NCI-H446 treated with DMSO at 0.1 percent for 48 hours (cell line): Measurements from ENCODE around the gene CASZ1.

Experiments used
- DNase-seq: peaks from one replicate; lab custom pipeline; 2025; lab: John Stamatoyannopoulos, UW

Gene CASZ1

DNA sequence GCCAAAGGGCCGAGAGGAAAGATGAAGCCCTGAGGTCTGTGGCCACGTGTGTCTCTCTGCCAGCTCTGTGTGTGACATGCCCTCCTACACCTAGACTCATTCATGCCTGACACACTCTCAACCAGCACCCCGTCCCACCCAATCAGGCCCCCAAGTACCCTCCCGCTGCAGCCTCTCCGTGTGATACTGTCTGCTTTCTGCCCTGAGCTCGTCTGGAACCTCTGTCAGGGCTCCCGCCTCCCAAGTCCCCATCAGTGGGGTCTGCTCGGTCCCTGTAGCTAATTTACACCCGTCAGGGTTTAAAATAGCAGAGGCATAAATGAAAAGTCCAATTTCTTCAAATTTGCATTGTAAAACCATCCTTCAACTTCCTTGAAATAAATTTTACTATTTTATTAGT, 20.7 kb downstream of the CASZ1 start:
- no peak for DNase-seq

DNA sequence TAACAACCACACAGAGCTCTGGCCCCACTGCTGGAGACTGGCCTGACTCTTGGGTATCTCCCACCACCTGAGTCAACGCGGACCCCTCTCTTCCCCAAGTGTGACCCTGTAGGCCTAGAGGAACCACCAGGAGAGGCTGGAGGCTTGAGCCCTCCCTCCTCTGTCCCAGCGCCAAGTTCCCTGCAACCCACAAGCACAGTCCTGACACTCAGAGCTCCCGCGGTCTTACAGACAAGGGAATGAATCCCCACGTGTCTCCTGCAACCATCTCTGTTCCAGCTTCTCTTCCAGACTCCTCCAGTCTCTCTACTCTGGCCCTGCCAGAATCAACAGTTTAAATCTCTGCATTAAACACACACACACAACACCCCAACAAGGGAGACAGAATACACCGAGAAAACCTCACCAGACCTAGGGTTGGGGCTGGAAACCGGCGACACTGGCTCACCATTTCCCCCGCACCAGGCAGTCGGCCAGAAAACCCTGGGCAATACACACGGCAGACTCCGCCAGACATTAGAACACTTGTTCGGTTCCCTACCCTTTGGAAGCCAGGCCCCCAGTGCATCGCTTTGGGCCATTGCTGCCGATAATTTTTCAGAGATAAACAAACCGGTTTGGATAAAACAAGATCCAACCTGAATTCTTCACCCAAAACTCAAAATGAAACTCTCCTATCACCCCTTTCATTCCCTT, 21.7 kb downstream of the CASZ1 start:
- no peak for DNase-seq

DNA sequence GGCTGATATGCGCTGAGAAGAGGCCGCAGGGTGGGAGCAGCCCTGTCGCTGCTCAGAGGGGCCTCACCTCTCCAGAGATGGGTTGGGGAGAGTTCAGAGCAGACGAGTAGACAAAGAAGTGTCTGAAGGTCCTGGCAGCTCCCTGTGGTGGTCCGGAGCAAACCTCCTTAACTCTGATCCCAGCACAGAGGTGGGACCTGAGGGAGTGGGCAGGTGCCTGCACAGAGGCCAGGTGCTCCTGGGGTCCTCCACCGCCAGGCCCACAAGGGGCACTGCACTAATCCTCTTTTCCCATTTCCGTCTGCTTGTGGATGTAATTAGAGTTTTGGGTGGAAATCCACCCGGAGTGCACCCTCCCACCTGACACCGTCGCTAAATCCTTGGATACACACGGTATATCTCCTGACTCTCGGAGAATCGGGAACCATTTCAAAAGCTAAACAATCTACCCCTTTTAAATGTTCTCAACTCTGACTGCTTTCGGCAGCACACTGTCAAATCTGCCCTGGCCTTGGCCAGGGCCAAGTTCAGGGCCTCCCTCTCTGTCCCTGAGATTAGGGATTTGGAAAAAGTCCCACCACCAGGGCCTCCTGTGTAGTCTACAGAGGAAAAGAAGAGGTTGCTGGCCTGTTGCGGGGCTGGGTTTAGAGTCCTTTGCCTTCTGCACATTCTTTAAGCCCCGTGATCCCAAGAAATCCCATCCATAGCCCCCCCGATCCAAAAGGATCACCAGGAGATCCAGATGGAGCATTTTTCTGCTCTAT, 22.4 kb downstream of the CASZ1 start:
- no peak for DNase-seq

DNA sequence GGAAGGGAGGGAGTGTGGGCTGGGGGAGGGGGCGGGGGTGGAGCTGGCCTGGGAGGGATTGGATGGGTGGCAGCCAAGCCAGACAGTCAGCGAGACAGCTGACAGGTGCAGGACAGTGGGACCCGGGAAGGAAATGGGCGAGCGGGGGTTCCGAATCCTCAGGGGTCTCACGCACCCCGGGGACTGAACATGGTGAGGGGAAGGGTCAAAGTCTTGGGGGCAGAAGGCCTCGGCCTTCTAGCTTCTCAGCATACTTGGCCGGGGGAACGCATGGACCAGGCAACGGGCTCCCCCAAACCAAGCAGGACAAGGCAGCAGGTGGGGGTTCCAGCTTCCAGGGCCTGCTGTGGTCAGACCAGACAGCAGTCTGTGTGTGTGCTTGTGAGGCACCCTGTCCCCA, 23.1 kb downstream of the CASZ1 start:
- no peak for DNase-seq

DNA sequence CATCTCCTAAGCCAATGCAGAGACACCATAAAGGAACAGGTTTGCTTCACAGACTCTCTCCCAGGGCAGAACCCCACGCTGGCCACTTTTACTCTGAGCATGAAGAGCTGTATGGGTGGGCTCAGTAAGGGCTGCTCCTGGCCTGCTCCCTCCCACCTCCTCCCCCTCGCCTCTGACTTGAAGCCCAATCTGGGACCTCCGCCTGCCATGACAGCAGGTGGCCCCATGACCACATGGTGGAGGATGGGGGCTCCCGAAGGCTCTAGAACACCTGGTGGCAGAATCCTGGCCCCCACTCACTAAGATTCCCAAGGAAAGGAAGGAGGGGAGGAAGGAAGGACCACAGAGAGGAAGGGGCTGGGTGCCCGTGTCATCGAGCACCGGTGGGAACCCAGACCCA, 23.7 kb downstream of the CASZ1 start:
- no peak for DNase-seq

DNA sequence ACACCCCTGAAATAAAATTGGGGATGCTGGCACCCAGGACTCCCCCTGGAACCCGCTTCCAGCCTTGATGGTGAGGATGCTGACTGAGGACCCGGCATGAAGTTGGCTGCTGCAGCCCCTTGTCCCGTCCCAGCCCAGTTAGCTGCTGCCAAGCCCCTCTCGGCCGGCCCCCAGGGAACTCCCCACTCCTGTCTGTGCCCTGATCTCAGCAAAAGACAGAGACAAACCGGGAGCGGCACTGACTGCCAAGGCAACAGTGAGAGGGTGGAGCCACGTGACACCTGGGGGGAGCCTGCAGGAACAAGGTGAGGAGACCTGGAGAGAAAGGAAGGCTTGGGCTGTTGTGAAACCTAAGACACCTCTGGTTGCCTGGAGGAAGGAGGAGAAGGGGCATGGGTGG, 24.7 kb downstream of the CASZ1 start:
- no peak for DNase-seq

DNA sequence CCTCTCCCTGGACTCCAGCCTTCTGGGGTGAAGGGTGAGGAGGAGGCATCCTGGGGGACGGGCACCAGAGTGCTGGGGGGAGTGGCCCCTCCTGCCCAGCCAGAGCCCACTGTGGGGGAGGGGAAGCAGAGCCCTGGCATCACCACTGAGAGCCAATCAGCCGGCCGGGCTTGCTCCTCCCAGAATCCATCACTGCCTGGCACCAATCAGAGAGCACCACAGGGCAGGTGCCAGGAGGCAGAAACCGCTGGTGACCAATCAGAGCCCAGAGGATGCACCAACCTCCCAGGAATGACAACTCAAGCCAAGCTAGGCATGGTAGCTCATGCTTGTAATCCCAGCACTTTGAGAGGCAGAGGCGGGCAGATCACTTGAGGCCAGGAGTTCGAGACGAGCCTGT, 27.9 kb downstream of the CASZ1 start:
- DNase-seq = no peak

DNA sequence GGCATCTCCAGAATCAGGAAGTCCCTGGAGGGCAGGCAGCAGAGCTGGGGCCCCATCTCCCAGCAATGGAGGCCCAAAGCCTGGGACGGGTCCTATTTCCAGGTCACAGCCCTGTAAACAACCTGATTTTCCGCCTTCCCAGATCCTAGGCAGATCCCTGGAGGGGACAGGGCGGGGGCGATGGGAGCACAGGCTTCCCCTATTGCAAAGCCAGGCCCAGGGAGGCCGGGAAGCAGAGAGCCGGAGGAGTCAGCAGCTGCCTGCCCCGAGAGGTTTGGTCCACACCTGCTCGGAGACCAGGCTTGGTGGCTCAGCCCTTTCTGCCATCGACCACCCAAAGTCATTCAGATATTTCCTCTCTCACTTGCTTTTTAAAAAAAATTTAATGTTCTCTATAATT, 29.2 kb downstream of the CASZ1 start:
- DNase-seq = no peak

DNA sequence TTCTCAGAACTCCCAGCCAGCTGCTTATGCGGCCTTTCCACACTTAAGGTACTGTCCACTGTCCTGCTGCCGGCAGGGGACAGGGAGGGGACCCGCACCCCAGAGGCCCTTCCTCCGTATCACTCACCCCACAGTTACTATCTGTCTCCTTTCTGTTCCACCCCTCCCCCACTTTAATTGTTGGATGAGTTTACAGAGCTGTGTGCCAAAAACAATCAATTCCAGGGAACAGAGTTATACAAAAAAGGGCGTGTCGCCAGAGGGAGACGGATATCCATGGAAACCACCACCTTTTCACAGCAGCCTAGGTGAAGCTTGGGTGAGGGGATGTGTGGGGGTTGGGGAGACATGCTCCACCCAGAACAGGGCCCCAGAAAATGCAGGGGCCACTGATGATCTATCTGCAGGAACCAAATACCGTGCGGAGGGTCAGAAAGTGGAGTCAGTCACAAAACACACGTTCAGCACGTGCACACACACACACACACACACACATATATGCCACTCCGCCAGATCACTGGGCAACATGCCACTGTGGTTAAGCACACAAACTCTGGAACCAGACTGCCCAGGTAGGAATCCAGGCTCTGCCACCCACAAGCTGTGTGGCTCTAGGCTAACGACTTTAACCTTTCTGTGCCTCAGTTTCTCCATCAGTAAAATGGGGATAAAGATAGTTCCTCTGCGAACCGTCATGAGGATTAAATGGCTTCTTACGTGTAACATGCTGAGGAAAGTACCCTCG, 30.5 kb downstream of the CASZ1 start:
- DNase-seq = no peak

DNA sequence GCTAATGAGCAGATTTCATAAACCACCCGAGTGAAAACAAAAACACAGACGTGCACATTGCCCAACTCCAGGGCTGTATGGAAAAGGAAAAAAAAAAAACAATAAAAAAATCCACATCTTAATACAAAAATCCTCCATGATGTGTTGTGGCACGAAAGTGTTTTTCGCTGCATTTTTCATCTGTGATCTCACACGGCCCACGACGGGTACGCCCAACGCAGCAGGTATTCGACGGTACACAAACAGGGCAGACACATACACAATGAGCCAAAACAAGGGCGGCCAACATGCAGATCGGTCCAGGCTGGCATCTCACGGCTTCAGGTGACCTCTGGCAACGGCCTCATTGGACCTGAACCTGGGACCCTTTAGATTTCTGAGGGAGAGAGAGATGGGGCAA, 31.1 kb downstream of the CASZ1 start:
- no peak for DNase-seq

DNA sequence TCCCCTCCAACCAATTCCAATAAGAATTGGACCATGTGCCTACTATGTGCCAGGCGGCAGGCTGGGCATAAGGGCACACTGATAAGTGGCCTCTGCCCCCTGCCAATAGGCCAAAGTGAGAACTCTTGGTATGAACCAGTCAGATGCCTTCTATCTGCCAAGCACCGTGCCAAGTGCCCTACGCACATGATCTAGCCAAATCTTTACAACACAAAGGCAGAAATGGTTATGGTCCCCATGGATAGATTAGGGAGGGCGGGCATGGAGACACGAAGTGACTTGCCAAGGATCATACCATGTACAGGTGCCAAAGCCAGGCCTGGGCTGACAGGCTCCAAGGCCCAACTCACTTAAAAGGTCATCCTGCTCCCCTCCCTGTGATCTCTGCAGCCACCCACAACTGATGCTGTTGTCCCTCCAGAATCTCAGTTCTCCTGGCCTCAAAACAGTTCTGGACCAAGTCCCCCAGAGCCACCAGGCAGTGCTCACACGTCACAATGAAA, 32.1 kb downstream of the CASZ1 start:
- DNase-seq = no peak

DNA sequence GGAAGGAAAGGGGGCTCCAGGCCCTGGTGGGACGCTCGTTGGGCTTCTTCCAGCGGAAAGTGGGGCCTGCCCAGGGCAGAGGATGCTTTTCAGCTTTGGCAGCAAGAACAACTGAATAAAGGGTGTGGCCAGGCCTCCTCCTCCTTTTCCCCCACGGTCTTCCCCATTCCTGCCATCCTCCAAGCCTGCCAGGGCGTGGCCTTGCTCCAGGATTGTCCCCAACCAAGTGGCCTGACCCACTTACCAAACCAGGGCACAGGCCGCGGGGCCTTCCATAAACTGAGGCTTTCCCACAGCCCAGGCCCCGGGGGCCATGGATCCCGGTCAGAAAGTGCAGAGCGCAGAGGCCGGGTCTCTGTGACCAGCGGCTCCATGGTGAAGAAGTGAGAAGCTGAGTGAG, 33.6 kb downstream of the CASZ1 start:
- DNase-seq = no peak

DNA sequence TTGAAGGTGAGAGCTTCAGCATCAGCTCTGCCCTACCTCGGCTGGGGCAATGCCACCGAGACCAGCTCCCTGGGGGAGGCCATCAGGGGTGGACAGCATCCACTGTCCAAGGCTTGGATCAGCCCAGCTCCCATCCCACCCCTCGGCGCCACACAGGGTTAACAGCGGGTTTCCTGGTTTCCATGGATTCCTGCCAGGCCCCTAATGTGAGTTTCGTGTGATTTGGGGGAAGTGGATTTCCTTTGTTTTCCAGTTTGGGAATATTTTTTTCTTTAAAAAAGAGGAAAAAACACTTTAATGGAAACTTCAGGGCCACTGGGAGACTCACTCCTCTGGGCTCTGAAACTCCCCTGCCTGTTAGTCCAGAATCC, 34.3 kb downstream of the CASZ1 start:
- no peak for DNase-seq

DNA sequence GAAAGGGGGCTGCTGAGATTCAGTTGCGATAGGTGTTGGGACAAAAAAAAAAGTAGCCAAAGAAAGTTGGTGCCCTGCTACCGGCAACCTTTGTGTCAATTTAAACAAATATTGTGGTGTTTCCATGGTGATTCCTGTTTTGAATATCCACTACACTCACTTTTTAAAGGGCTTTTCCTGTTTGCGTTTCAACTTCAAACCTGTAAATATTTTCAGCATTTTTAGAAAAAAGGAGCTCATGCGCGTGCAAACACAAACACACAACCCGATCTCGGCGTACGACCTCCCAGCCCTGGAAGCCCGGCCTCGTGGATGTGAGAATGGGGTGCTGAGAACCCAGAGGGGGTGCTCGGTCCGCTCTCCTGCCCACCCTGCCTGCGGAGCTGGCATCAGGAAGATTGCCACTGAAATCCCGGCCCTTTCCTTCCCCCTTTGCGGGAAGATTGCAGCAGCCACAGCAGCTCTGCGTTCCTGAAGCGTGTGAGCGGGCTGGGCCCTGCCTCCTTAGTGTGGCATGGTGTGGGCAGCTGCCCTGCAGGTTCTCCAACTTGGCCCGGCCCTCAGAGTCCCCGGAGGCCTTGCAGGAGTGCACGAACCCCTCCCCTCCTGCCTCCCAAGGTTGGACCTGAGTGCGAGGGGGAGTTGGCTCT, 34.8 kb downstream of the CASZ1 start:
- DNase-seq = no peak

DNA sequence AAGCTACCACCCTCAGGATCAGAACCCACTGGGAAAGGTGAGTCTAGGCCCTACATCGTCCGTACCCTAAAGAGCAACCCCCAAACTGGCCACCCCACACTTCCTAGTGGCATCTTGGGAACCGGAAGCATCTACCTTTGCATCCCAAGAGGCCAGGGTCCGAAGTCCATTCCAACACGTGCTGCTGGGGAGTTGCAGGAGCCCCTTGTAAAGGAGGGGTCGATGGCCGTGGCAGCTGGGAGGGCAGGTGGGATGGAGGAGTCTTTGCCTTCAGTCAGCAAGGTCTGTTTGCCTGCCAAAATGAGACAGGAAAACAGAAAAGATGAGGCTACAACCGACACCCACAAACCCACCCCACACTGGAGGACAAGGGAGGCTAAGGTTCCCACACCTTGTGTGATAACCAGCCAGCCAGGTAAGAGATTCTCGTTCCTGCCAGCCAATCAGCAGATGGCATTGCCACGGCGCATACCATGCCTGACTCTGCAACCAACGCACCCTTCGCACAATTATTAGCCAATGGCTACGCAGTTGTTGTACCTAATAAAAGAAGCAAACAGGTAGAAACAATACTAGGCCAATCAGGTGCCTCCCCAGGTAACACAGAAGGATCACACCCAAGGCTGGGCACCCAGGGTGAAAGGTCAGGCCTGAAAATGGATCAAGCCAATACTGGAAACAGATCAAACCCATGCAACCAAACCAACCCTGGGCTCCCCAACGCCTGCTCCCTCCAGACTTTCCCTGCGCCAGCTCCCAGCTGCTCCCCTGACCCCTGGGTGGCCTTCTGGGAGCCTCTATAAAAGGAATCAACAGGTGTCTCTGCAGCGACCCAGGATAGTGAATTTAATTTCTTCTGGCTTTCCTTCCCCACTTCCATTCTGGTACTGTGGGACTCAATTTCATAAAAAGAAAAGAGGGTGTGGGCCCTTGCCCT, 35.6 kb downstream of the CASZ1 start:
- DNase-seq = no peak

DNA sequence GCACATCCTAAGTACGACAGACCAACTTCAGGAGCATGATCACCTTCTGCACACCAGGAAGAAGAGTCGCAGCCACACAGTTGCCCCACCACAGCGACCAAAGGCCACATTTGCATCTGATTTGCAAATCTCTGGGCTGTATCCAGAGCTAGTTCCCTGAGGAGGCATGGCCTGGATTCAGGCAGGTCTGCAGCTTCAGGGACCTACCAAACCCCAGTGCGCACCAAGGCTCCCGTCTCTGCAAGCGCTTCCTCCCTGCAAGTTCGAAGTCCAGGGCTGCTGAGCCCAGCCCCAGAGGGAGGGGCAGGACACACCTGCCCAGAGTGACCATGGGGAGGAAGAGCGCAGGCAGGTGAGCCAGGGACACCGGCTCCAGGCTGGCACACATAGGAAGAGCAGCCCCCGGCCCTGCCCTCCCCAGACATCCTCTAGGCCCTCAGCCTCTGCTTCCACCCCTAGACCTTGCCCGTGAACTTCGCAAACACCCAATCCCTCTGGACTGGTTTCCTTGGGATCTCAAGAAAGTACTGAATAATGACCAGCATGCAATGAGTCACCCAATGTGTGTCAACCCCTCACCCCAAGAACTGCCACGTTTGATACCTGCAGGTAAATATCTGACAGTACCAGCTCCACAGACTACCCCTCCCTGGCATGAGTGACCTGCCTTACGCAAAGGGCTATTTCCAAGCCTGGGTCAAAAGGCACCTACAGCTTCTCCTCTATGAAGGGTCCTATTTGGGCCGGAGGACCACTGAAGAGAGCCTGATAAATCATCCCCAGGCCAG, 36.8 kb downstream of the CASZ1 start:
- DNase-seq = no peak

DNA sequence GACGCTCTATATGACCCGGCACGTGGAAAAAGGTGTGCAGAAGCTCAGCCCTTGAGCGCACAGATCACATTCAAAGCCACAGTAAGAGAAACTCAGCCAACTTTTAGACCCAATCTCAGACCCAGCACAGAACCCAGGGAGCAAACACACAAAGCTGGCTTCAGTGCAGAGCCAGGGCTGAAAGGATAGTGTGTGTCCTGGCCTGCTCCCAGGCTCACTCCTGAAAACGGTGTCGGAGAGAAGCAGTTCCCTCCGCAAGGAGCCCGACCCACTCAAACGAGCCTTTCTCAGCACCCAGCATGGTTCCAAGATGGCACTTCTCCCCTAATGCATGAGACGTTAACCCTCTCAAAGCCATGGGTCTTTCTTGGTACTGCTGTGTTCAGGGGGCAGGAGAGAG, 39.6 kb downstream of the CASZ1 start:
- DNase-seq = no peak

DNA sequence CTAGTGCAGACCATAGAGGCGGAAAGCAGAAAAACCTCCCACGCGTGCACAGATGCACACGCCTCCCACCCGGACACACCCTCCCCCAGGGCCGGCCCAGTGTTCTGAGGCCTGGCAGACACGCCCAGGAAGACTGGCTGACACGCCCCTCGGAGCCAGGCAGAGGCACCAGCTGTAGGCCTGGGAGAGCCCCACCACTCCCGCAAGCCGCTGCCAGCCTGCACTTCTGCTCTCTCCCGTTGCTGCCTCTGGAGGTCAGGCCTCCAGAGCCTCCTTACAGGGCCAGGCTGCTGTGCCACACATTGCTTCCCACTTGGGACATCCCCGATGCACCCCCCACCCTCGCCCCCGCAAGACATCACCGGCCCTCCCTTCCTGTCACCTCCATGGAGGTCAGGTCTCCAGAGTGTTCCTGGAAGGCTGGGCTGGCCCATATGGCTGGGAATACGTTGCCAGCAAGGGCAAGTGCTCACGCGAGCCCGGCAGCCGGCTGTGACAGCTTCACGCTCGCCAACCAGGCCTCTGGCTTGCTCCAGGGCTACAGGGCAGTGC, 40.4 kb downstream of the CASZ1 start:
- no peak for DNase-seq

DNA sequence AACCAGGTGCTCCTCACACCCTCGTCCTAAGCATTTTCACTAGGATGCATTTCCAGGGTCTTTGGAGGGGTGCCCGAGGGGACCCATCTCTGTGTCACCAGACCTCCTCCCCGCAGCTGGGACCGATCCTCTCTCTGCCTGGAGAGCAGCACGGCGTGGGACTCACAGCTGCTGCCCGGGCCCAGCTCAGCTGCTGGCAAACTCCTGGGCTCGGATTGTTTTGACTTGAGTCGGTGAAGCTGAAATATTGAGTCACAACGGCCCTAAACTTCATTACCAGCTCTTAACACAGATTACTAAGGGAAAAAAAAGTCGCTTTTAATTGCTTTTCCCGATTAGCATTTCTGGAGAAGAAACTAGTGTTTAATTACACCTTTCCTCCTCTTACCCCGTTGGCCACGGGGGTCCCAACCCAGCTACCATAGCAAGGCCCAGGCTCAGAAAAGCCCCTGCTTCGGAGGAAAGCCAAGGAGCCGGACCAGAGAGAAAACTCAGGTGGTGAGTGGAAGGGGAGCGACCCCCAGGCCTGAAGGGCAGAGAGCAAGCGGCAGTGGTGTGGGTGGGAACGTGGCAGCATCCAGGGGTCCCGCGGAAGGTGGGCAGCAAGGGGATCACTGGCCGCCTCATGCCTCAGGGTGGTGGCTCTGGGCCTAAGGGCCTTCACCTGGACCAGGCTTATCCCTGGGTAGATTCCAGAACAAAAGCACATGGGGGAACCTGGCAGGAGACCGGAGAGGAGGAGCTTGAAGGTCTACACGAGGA, 41.7 kb downstream of the CASZ1 start:
- no peak for DNase-seq

DNA sequence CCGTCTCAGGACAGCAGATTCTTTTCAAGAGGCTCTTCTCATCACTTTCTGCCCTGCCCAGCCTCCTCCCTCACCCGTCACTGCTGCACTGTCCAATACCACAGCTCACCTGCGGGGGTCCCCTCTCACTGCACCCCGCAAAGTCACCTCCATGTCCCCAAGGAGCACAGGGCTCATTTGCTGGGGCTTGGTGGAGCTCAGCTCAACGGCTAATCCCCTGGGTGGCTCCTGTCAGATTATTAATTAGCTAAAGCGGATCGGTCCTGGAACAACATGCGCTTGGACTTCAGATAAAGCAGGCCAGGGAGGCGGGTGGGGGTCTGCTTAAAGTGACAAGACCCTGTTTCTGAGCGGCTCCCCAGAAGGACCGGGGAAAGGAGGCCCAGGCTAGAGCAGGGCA, 43.1 kb downstream of the CASZ1 start:
- no peak for DNase-seq
